Tibial nerve (tissue), 4 donors: ENCODE measurements around the gene MECR. TPM values are rescaled to one million over a fixed set of nuclear protein-coding genes. Genes with fewer than 3 reads are reported as not detected.

Experiments
- DNase-seq, 2 donors: peaks; one replicate each; pipeline ENCODE4 v3.0.0-alpha.2; 2019; ENCODE audit warnings: low spot score in 2 of 2
- H3K27ac ChIP-seq, 4 donors: fragments of 200-600 bp; sonication (generic) in 3 of 4; one replicate each; pipeline ENCODE4 v1.5.1; 2017 to 2019; ENCODE audit warnings: mild to moderate bottlenecking in 1 of 4
- H3K27me3 ChIP-seq, 2 donors: fragments of 200-600 bp; sonication (generic) in 1 of 2; one replicate each; pipeline versions ENCODE4 v1.5.1 to v1.6.0; 2017 to 2019
- H3K36me3 ChIP-seq, 3 donors: fragments of 200-600 bp; sonication (generic); one replicate each; pipeline ENCODE4 v1.5.1; 2018 to 2019
- H3K4me1 ChIP-seq, 4 donors: fragments of 200-600 bp; sonication (generic) in 3 of 4; one replicate each; pipeline ENCODE4 v1.5.1; 2017 to 2019
- H3K4me3 ChIP-seq, 4 donors: fragments of 200-600 bp; sonication (generic) in 3 of 4; one replicate each; pipeline ENCODE4 v1.5.1; 2017 to 2019; ENCODE audit warnings: mild to moderate bottlenecking in 1 of 4, moderate library complexity in 1 of 4
- H3K9me3 ChIP-seq, 4 donors: fragments of 200-600 bp; sonication (generic) in 3 of 4; one replicate each; pipeline ENCODE4 v1.5.1; 2017 to 2019
- EP300 ChIP-seq, 2 donors: sonication (generic); formaldehyde crosslinking; IDR thresholded peaks; one replicate each; pipeline ENCODE4 v1.6.1; 2017; ENCODE audit warnings: antibody characterized with exemption in 2 of 2, mild to moderate bottlenecking in 1 of 2
- POLR2A ChIP-seq, 2 donors: fragments of 450-650 bp; IDR thresholded peaks; one replicate each; pipeline ENCODE4 v1.6.1; 2017; ENCODE audit warnings: antibody characterized with exemption in 2 of 2, mild to moderate bottlenecking in 2 of 2, moderate library complexity in 2 of 2
- WGBS, 2 donors: methylation state at CpG; one replicate each; pipeline ENCODE4 v1.1.5; 2018; 5-methylcytosine and 5-hydroxymethylcytosine counted together
- total RNA-seq, 4 donors: library from RNA; depleted of rRNA; stranded (reverse); fragments of >200 nt; gene quantifications; one replicate each; pipeline ENCODE4 v1.1.0, GENCODE V29; 2016
- TF ChIP-seq, protein P1 (sequence below), 5 experiments: fragments of 200-600 bp in 3 of 5; fragments of 450-650 bp in 2 of 5; sonication (generic) in 3 of 5; IDR thresholded peaks; one replicate each; pipeline ENCODE4 v1.5.1; 2016 to 2019; ENCODE audit warnings: antibody characterized with exemption in 5 of 5, mild to moderate bottlenecking in 3 of 5, moderate library complexity in 2 of 5

Gene MECR
- total RNA-seq, 4 donors from 2014 or later: 18.8 to 34.2 (median 22.9) TPM

DNA sequence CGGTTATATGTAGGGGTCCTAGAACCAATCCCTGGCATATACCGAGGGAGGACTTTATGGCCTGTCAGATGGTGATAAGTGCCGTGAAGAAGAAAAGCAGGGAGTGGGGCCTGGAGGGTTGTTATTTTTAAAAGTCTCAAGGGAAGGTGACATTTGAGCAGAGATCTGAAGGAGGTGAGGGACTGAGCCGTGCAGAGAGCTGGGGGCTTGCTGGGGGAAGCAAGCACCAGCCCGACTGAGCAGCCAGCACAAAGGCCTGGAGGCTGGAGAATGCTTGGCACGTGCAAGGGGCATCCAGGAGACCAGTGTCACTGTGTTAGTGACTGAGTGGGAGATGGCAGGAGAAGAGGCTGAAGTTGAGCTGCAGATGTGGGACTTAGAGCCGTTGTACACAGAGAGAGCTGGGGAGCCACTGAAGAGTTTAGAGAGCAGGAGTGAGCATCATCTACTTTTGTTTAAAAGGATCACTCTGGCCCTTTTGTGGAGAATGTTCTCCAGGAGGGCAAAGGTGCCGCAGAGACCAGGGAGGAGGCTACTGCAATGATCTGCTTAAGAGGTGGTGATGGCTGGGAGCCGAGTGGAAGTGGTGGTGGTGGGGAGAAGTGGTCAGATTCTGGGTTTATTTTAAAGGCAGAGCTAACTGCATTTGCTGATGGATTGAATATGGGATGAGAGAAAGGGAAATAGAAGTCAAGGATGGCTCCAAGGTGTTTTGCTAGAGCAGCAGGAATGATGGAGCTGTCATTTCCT is 36.8 kb upstream of the MECR start:
- 72 to 80% methylated on average over 9 of the region's 9 CpGs for WGBS, 2 donors
- TF ChIP-seq EP300 (IDR thresholded peaks at IDR 0.05): no peak
- TF ChIP-seq, protein P1, sequence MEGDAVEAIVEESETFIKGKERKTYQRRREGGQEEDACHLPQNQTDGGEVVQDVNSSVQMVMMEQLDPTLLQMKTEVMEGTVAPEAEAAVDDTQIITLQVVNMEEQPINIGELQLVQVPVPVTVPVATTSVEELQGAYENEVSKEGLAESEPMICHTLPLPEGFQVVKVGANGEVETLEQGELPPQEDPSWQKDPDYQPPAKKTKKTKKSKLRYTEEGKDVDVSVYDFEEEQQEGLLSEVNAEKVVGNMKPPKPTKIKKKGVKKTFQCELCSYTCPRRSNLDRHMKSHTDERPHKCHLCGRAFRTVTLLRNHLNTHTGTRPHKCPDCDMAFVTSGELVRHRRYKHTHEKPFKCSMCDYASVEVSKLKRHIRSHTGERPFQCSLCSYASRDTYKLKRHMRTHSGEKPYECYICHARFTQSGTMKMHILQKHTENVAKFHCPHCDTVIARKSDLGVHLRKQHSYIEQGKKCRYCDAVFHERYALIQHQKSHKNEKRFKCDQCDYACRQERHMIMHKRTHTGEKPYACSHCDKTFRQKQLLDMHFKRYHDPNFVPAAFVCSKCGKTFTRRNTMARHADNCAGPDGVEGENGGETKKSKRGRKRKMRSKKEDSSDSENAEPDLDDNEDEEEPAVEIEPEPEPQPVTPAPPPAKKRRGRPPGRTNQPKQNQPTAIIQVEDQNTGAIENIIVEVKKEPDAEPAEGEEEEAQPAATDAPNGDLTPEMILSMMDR (IDR thresholded peaks at IDR 0.05): no peak
- no peak for TF ChIP-seq POLR2A (IDR thresholded peaks at IDR 0.05)
- H3K27ac ChIP-seq: no peak overlapping the region

DNA sequence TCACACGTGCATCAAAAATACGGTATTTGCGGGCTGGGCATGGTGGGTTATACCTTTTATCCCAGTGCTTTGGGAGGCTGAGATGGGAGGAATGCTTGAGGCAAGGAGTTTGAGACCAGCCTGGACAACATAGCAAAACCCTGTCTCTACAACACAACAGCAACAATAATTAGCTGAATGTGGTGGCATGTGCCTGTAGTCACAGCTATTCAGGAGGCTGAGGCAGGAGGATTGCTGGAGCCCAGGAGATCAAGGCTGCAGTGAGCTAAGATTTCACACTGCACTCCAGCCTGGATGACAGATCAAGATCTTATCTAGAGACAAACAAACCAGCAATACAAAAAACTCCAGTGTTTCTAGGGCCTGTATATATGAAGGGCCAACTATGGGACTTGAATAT is 36.2 kb upstream of the MECR start:
- 93 to 96% methylated on average over 3 of the region's 3 CpGs for WGBS, 2 donors
- Histone ChIP-seq H3K4me1 (peaks cover 0 to 28% (median 10%) of the 10 kb centered on the region in 4 donors), H3K27ac (no peak overlapping the region), H3K9me3 (no peaks in the 10 kb centered on the region), H3K36me3 (peaks cover 0 to 21% (median 0%) of the 10 kb centered on the region in 3 donors), H3K27me3 (no peaks in the 10 kb centered on the region), H3K4me3 (no peak overlapping the region)
- no peak for TF ChIP-seq EP300 (IDR thresholded peaks at IDR 0.05)
- TF ChIP-seq, protein P1 (IDR thresholded peaks at IDR 0.05): no peak
- no peak for TF ChIP-seq POLR2A (IDR thresholded peaks at IDR 0.05)
- no peak for DNase-seq

More for the DNA sequence above, 36.8 kb upstream of the MECR start:
- no peak for DNase-seq
- Histone ChIP-seq H3K4me1 (peaks cover 0 to 33% (median 11%) of the 10 kb centered on the region in 4 donors), H3K4me3 (no peak overlapping the region), H3K36me3 (peaks cover 0 to 20% (median 0%) of the 10 kb centered on the region in 3 donors), H3K27me3 (no peaks in the 10 kb centered on the region), H3K9me3 (no peaks in the 10 kb centered on the region)

- 56 to 70% methylated on average over 4 of the region's 4 CpGs for WGBS, 2 donors
- H3K27me3 ChIP-seq: no peaks in the 10 kb centered on the region
- DNase-seq: no peak
- H3K9me3 ChIP-seq: no peaks in the 10 kb centered on the region
- peaks cover 0 to 26% (median 0%) of the 10 kb centered on the region in 3 donors for H3K36me3 ChIP-seq
- H3K4me1 ChIP-seq: peaks cover 0 to 17% (median 3%) of the 10 kb centered on the region in 4 donors
- no peak overlapping the region for H3K4me3 ChIP-seq
- H3K27ac ChIP-seq: no peak overlapping the region
- TF ChIP-seq, protein P1 (IDR thresholded peaks at IDR 0.05): no peak
- TF ChIP-seq POLR2A (IDR thresholded peaks at IDR 0.05) (no peak), EP300 (IDR thresholded peaks at IDR 0.05) (no peak)
These were observed 34.1 kb upstream of the MECR start for GRCh38 chr1:29264773-29265389.

DNA sequence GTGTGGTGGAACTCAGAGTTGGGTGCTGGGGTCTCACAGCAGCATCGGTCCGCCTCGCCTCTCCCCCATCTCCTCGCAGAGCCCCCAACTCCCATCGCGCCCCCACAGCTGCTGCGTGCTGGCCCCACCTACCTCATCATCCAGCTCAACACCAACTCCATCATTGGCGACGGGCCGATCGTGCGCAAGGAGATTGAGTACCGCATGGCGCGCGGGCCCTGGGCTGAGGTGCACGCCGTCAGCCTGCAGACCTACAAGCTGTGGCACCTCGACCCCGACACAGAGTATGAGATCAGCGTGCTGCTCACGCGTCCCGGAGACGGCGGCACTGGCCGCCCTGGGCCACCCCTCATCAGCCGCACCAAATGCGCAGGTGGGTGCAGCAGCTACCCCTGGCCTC is 29.8 kb upstream of the MECR start:
- Histone ChIP-seq H3K27me3 (no peaks in the 10 kb centered on the region), H3K36me3 (peaks cover 0 to 26% (median 0%) of the 10 kb centered on the region in 3 donors), H3K4me1 (peaks cover 0 to 43% (median 11%) of the 10 kb centered on the region in 4 donors), H3K4me3 (peak overlapping the region in 3 of 4 donors; percentile 30 to 60 (median 44)), H3K27ac (peak overlapping the region in 1 of 4 donors; percentile 73), H3K9me3 (no peaks in the 10 kb centered on the region)
- TF ChIP-seq EP300 (IDR thresholded peaks at IDR 0.05): no peak
- TF ChIP-seq, protein P1 (IDR thresholded peaks at IDR 0.05): no peak
- TF ChIP-seq POLR2A (IDR thresholded peaks at IDR 0.05): no peak
- DNase-seq: no peak
- 43 to 54% methylated on average over 23 to 28 of the region's 29 CpGs for WGBS, 2 donors
